Smooth muscle cell (in vitro differentiated cells): ENCODE measurements around the gene ADARB2. TPM values are rescaled to one million over a fixed set of nuclear protein-coding genes. Genes with fewer than 3 reads are reported as not detected.

Experiments used
- DNase-seq: peaks from one replicate; lab custom pipeline; 2025; ENCODE audit not compliant: unreplicated experiment; lab: John Stamatoyannopoulos, UW
- H2AFZ ChIP-seq: fragments of 200-600 bp; sonication (generic); 2 replicates; pipeline ENCODE4 v1.6.0; 2016; ENCODE audit warnings: antibody characterized with exemption, low read depth, mild to moderate bottlenecking
- H3F3A ChIP-seq: fragments of 200-600 bp; sonication (generic); 2 replicates; pipeline ENCODE4 v1.6.0; 2017; ENCODE audit warnings: antibody characterized with exemption, low read depth
- H3K27ac ChIP-seq: fragments of 200-600 bp; sonication (generic); 2 replicates; pipeline ENCODE4 v1.5.1; 2016; ENCODE audit warnings: low read depth, mild to moderate bottlenecking
- H3K27me3 ChIP-seq: fragments of 200-600 bp; sonication (generic); 2 replicates; pipeline ENCODE4 v1.6.1; 2016; ENCODE audit warnings: low read depth, mild to moderate bottlenecking
- H3K36me3 ChIP-seq: fragments of 200-600 bp; sonication (generic); 2 replicates; pipeline ENCODE4 v1.5.1; 2016; ENCODE audit warnings: low read depth
- H3K4me1 ChIP-seq: fragments of 200-600 bp; sonication (generic); 2 replicates; pipeline ENCODE4 v1.5.1; 2016; ENCODE audit warnings: low read depth
- H3K4me2 ChIP-seq: fragments of 200-600 bp; sonication (generic); 2 replicates; pipeline ENCODE4 v1.6.0; 2016; ENCODE audit warnings: mild to moderate bottlenecking
- H3K4me3 ChIP-seq: fragments of 200-600 bp; sonication (generic); 2 replicates; pipeline ENCODE4 v1.5.1; 2016; ENCODE audit warnings: mild to moderate bottlenecking
- H3K79me2 ChIP-seq: fragments of 200-600 bp; sonication (generic); 2 replicates; pipeline ENCODE4 v1.6.0; 2016; ENCODE audit warnings: low read depth, mild to moderate bottlenecking
- H3K9ac ChIP-seq: fragments of 200-600 bp; sonication (generic); 2 replicates; pipeline ENCODE4 v1.6.0; 2016; ENCODE audit warnings: low read depth
- H3K9me3 ChIP-seq: fragments of 200-600 bp; sonication (generic); replicated peaks from 2 replicates; pipeline ENCODE4 v1.5.1; 2016; ENCODE audit warnings: low read depth
- H4K20me1 ChIP-seq: fragments of 200-600 bp; sonication (generic); 2 replicates; pipeline ENCODE4 v1.6.0; 2016; ENCODE audit warnings: low read depth
- WGBS: methylation state at CpG from one replicate; pipeline ENCODE4 v1.1.7; 2016; ENCODE audit warnings: low lambda C conversion rate; 5-methylcytosine and 5-hydroxymethylcytosine counted together
- polyA plus RNA-seq: library from polyadenylated mRNA; unstranded; fragments of >200 nt; fragmentation: Nextera tagmentation; extraction: Ambion mirVana; gene quantifications from 2 replicates; pipeline ENCODE4 v1.2.1, GENCODE V29; 2016
- total RNA-seq: library from RNA; depleted of rRNA; stranded (reverse); fragments of >200 nt; gene quantifications from 2 replicates; pipeline ENCODE4 v1.2.3, GENCODE V29; 2014
- TF ChIP-seq, protein P1 (sequence below): fragments of 200-600 bp; sonication (generic); IDR thresholded peaks from 2 replicates; pipeline ENCODE4 v1.5.1; 2017; ENCODE audit warnings: borderline replicate concordance, mild to moderate bottlenecking, antibody characterized with exemption; ENCODE audit not compliant: insufficient read depth, poor library complexity, severe bottlenecking

The ADARB2 gene
- total and polyA plus RNA-seq, 2 experiments from 2014 or later: 0.13 to 0.39 TPM

GRCh38 chr10:1420661-1421362 is 316.5 kb downstream of the ADARB2 start:
- H3K27me3 ChIP-seq: peaks cover 24% of the 10 kb centered on the region
- WGBS: 4% methylated on average over 25 of the region's 25 CpGs
- TF ChIP-seq, protein P1, sequence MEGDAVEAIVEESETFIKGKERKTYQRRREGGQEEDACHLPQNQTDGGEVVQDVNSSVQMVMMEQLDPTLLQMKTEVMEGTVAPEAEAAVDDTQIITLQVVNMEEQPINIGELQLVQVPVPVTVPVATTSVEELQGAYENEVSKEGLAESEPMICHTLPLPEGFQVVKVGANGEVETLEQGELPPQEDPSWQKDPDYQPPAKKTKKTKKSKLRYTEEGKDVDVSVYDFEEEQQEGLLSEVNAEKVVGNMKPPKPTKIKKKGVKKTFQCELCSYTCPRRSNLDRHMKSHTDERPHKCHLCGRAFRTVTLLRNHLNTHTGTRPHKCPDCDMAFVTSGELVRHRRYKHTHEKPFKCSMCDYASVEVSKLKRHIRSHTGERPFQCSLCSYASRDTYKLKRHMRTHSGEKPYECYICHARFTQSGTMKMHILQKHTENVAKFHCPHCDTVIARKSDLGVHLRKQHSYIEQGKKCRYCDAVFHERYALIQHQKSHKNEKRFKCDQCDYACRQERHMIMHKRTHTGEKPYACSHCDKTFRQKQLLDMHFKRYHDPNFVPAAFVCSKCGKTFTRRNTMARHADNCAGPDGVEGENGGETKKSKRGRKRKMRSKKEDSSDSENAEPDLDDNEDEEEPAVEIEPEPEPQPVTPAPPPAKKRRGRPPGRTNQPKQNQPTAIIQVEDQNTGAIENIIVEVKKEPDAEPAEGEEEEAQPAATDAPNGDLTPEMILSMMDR: peak; percentile 74
- peak overlapping the region; percentile 82 for H2AFZ ChIP-seq
- no peaks in the 10 kb centered on the region for H3K36me3 ChIP-seq
- H4K20me1 ChIP-seq: no peaks in the 10 kb centered on the region
- H3K9ac ChIP-seq: no peak overlapping the region
- H3K9me3 ChIP-seq: no peaks in the 10 kb centered on the region
- H3F3A ChIP-seq: no peaks in the 10 kb centered on the region
- peak overlapping the region; percentile 86 for H3K4me2 ChIP-seq
- no peaks in the 10 kb centered on the region for H3K79me2 ChIP-seq
- DNase-seq: peak; percentile 6
- H3K4me1 ChIP-seq: peaks cover 5% of the 10 kb centered on the region
- H3K4me3 ChIP-seq: peak overlapping the region; percentile 47
- no peak overlapping the region for H3K27ac ChIP-seq

- no peaks in the 10 kb centered on the region for H3F3A ChIP-seq
- no peaks in the 10 kb centered on the region for H3K9me3 ChIP-seq
- H2AFZ ChIP-seq: peak overlapping the region; percentile 82
- peak overlapping the region; percentile 47 for H3K4me3 ChIP-seq
- H3K36me3 ChIP-seq: no peaks in the 10 kb centered on the region
- DNase-seq: no peak
- no peak overlapping the region for H3K9ac ChIP-seq
- H3K4me2 ChIP-seq: peak overlapping the region; percentile 86
- 85% methylated on average over 9 of the region's 9 CpGs for WGBS
- H3K27ac ChIP-seq: no peak overlapping the region
- TF ChIP-seq, protein P1: no peak
- no peaks in the 10 kb centered on the region for H3K79me2 ChIP-seq
- H3K27me3 ChIP-seq: peaks cover 22% of the 10 kb centered on the region
- H4K20me1 ChIP-seq: no peaks in the 10 kb centered on the region
- H3K4me1 ChIP-seq: peaks cover 5% of the 10 kb centered on the region
Observed at GRCh38 chr10:1419796-1420610, 317.3 kb downstream of the ADARB2 start.

DNA sequence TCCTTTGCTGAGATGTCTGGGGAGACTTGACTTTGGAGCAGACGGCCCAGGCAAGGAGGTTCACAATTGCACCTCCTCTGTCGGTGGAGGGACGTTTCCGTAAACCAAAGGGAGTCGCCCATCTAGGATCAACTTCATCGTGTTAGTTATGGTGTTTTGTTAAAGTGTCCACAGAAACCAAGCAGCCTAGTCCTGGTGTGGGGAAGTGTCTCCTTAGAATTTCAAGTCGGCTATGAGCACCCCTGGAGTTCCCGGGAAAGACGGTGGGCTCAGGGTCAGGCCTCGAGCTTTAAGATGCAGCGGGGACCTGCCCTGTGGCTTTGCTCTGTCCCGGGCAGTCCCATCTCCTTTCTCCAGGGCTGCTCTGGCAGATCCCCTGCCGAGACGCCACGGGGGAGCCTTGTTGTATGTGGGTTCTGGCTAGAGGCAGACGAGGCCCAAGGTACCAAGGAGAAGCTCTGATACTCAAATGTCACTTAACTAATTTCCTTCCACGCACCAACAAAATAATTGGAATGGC is 319.2 kb downstream of the ADARB2 start:
- 88% methylated on average over 17 of the region's 17 CpGs for WGBS
- Histone ChIP-seq H3K36me3 (no peaks in the 10 kb centered on the region), H4K20me1 (no peaks in the 10 kb centered on the region), H2AFZ (no peak overlapping the region), H3K27ac (no peak overlapping the region), H3K79me2 (no peaks in the 10 kb centered on the region), H3K27me3 (peaks cover 16% of the 10 kb centered on the region), H3K4me2 (no peak overlapping the region), H3K9ac (no peak overlapping the region), H3K4me3 (no peak overlapping the region), H3F3A (no peaks in the 10 kb centered on the region), H3K9me3 (no peaks in the 10 kb centered on the region), H3K4me1 (peaks cover 5% of the 10 kb centered on the region)
- TF ChIP-seq, protein P1: no peak
- no peak for DNase-seq
